ENCODE measurements around the gene TAX1BP3. TPM values are rescaled to one million over a fixed set of nuclear protein-coding genes. Genes with fewer than 3 reads are reported as not detected.
A peak's percentile ranks its signal among the peaks of the same experiment; 100 is the strongest.

TAX1BP3 gene
- total and polyA plus RNA-seq, 2 of the 13 experiments (the other 11 are each of a cell fraction or from before 2014, with no cell fraction given): 16.7 to 45.1 TPM

GRCh38 chr17:3668279-3669084 is at the start of gene TAX1BP3, which contains the start of gene EMC6 (continued):
- TF ChIP-seq RNF219 (CRISPR knock-in tag; IDR thresholded peaks at IDR 0.05) (no peak; the same call in 1 of the 2 replicates), TRIM22 (IDR thresholded peaks at IDR 0.05) (no peak), DRAP1 (CRISPR knock-in tag; IDR thresholded peaks at IDR 0.05) (peak; percentile 100), ZBTB10 (CRISPR knock-in tag; IDR thresholded peaks at IDR 0.05; ENCODE audit: borderline replicate concordance) (no peak; the same call in 1 of the 2 replicates), PCBP2 (optimal IDR thresholded peaks at IDR 0.05; ENCODE audit: low read depth, low read length, poor library complexity, severe bottlenecking) (no peak), JARID2 (CRISPR knock-in tag; IDR thresholded peaks at IDR 0.05; ENCODE audit: insufficient replicate concordance) (peak; percentile 25), ZNF496 (CRISPR knock-in tag; IDR thresholded peaks at IDR 0.05; ENCODE audit: insufficient replicate concordance) (no peak), AFF4 (CRISPR knock-in tag; IDR thresholded peaks at IDR 0.05) (no peak; the same call in 1 of the 2 replicates), AHR (CRISPR knock-in tag; IDR thresholded peaks at IDR 0.05) (0 out of 2 replicates have a peak, but pooled peaks have one; percentile 30), ZNF430 (CRISPR knock-in tag; IDR thresholded peaks at IDR 0.05) (peak; percentile 7; the same call in 1 of the 2 replicates), GMEB2 (CRISPR knock-in tag; IDR thresholded peaks at IDR 0.05; ENCODE audit: low read depth) (no peak), ZNF292 (CRISPR knock-in tag; IDR thresholded peaks at IDR 0.05; ENCODE audit: borderline replicate concordance, low read depth) (peak; percentile 21; the same call in 1 of the 2 replicates), ZNF264 (CRISPR knock-in tag; IDR thresholded peaks at IDR 0.05) (no peak; the same call in 1 of the 2 replicates)
